Stimulated activated CD8-positive, alpha-beta memory T cell treated with anti-CD3 and anti-CD28 coated beads, Interleukin-7, amount 100 ng/mL, for 24 hours (primary cell): Measurements from ENCODE around the gene UBL3.

Experiments
- DNase-seq: peaks from one replicate; pipeline ENCODE4 v3.0.0-alpha.2; 2020; ENCODE audit warnings: low read depth

The UBL3 gene, protein sequence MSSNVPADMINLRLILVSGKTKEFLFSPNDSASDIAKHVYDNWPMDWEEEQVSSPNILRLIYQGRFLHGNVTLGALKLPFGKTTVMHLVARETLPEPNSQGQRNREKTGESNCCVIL

DNA sequence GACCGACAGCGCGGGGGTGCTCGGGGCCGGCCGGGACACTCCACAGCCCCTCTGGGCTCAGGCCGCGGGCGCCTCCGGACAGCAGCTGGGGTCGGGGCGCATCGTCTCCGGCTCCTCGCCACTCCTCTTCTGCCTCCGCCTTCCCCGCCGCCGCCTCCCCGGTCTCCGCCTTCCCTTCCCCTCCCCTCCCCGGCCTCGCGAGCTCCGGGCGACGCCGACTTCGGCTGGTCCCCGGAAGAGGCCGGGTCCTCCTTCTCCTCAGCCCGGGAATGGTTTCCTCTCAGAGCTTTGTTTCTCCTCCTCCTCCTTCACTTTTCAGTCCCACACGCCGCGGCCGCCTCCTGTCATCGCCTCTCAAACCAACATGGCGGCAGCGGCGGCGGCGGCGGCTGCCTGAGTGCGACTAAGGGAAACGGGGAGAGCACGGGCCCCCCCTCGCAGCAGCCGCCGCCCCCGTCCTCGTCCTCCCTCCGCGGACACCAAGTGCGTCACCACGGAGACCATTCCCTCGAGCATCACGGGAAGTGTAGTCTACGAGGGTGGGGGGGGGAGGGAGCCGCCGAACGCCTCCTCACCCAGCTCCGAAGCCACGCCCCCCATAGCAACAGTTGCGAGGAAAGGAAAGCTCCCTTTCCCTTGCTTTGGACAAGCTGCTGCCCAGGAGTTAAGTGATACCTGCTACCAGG, at the start of gene UBL3:
Gene UBL3 (minus strand): TSS at position 405 of the 686 bp plus-strand sequence. CDS start 1,079 bp downstream, outside the sequence.
- peak; percentile 83 for DNase-seq

- DNase-seq = no peak
Measured at GRCh38 chr13:29897102-29897501, 46.7 kb upstream of the UBL3 start.

DNA sequence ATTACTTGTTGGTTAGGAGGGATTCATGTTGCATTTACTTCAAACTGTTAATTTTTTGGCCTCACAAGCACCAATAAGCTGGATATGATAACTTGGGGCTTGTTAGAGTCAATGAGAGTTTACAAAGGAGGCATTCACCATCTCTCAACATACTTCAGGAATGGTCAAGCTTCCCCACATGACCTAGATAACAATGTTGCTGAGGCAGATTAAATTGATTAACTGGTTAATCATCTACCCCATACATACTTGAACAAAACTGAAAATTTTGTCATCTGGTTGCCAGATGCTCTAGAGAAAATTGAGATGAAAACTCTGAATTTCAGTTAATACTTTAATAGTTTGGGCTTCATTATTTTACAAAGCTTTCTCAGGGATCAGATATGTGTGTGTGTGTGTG, 43.0 kb upstream of the UBL3 start:
- DNase-seq = no peak

DNA sequence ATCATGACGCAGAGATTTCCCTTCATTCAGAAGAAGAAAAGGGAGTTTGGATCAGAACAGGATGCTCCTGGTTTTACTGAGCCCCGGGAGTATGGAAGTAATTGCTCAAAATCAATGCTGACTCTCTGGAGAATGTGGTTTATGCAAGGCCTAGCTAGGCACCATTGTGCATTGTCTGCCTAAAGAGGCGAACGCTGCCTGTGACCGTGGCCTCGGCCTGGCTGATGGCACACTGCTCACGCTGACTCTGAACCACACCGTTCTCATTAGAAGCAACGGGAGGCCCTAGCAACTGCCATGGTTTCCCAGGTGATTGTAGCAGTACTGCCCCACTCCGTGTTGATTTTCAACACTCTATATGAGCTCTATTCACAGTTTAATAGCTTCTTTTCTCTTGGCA, 41.7 kb upstream of the UBL3 start:
- no peak for DNase-seq

- no peak for DNase-seq
Measured at GRCh38 chr13:29889111-29889510, 38.7 kb upstream of the UBL3 start.

- DNase-seq = no peak
Measured at GRCh38 chr13:29888306-29888705, 37.9 kb upstream of the UBL3 start.

DNA sequence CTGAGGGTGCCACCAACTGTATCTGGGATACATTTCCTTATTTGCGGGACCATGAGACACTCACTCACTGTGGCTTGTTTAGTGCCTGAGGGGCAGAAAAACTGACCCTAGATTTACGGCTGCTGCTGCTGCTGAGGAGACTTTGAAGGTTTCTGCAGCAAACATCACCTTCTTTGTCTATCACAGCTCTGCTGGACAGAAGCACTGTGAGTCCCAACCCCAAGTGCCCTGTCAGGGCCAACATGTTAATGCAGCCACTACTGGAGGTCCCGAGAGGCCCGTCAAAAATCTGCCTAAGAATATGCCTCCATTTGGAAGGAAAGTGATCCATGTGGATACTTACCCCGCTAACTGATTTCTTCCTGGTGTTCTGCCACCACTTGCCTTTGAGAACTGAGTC, 37.3 kb upstream of the UBL3 start:
- DNase-seq = no peak

DNA sequence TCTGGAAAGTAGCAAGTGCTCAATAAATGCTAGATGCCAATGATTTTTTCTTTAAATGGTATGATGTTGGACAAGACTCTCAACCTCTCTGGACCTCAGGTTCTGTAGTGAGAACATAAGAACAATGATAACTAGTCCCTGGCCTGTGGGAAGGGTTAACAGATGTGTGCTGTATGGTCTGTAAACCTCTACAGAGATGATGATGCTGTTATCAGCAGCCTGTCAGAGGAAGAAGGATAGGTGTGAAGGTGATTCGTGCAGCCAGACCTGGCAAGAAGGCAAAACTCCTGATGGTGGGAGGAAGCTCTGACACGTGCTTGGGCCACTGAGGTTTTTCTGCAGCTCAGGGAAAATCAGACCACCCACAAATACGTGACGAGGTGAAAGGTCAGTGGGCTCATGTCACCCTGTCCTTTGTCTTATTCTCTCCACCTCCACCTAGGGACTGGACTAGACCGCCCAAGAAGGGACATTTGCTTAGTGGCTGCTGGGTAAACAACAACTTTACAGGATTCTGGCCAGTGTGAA, 36.7 kb upstream of the UBL3 start:
- no peak for DNase-seq

GRCh38 chr13:29886446-29886845, 36.0 kb upstream of the UBL3 start:
- DNase-seq = peak; percentile 21

DNA sequence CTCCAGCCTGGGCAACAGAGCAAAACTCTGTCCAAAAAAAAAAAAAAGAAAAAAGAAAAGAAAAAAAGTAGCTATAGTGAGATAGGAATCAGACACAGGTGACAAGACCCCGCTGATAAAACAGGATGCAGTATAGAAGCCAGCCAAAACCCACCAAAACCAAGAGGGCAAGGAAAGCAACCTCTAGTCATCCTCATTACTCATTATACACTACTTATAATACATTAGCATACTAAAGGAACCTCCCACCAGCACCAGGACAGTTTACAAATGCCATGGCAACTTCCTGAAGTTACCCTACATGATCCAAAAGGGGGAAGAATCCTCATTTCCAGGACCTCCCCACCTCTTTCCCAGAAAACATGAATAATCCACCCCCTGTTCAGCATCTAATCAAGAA, 35.6 kb upstream of the UBL3 start:
- no peak for DNase-seq

GRCh38 chr13:29884671-29885430, 34.4 kb upstream of the UBL3 start:
- DNase-seq = no peak

GRCh38 chr13:29883941-29884518, 33.6 kb upstream of the UBL3 start:
- no peak for DNase-seq

GRCh38 chr13:29882076-29882475, 31.7 kb upstream of the UBL3 start:
- DNase-seq = no peak

DNA sequence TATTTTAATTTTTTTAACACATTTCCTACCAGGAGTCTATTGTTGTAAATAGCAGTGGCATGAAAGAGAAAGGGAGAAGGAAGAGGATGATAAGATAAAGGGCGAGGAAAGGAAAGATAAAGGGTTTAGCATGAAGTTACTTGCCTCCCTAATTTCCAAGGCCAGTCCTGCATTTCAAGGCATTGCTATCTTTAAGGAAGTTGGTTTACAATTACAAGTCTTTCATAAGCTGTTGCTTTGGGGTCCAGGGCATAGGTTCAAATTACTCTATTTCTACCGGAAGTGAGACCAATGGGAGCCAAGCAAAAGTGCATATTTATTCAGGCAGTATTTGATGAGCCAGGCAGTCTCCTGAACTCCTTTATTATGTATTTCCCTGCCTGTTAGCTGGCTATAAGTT, 27.7 kb upstream of the UBL3 start:
- DNase-seq = no peak

DNA sequence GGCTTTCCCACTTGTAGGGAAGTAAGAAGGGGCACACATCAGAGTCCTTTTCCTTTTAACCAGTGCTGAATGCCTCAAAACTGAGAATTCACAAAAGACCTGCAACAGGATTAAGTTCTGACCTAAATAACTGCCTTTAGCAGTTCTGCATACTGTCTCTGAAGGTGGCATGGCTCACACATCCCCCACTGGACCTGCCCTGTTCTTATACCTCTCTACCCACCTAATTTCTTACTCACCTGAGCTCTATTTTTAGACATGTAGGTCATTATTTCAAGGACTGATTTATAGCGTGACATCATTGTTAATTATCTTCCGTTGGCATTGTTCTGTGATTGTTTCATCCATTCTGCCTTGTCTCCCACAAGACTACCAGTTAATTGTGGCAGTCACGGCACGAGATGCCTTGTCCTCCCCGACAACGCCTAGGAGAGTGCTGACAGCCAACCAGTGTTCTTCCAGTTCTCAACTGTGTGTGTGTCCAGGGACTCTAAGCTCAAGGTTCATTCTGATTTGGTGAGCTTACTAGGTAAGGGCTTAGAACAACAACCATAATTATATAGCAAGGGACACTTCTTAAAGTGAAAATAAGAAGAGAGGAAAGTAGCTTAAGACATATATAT, 27.1 kb upstream of the UBL3 start:
- no peak for DNase-seq

DNA sequence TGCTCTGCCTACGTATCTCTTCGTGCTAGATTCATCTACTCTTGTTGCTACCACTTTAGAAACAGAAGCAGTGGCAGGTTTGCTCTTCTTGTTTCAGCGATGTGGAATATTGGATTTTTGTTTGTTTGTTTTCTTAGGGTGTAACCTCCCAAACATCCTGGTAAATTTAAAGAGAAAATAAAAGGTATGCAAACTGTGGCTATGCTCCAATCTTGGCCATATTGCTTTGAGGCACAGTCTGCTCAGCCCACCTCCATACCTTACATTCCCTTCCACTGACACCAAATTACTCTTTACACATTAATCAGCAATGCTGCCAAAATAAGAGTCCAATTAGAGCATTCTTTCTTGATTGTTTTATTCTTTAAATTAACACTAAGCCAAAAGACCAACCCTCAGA, 25.2 kb upstream of the UBL3 start:
- no peak for DNase-seq

GRCh38 chr13:29868581-29868980, 18.2 kb upstream of the UBL3 start:
- no peak for DNase-seq

DNA sequence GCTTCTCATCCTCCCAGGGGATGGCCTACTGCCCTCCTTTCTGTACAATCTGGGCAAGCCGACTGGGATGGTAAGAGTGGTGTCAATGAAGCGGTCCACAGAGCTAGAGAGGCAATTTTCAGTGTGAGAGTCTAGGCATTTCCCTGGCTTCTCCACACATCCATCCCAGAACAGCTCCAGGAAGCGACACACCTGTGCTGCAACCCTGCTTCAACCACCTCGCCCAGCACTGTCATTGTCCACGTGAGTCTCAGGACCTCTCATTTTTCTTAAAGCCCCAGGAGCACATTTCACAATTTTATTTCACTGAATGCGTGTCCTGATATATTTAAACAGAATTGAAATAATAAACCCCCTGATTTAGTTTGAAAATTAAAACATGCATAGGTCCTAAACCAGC, 15.5 kb upstream of the UBL3 start:
- no peak for DNase-seq

DNA sequence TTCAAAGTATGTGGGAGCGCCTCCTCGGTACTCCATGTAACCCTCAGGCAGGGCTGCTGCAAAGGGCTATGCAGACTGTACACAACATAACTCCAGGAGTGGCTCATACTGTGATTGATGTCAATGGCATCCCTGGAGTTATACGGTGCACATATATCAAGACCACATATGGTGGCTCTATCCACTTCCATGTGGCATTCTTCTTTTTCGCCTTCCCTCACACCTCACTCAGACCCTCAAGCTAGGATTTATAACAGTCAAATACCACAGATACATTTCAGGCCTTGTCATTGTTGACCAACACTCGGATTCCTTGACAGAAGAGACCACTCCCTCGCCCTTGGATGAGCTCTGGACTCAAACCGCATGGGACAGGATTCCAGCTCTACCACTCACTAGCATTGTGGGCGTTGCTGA, 11.3 kb upstream of the UBL3 start:
- no peak for DNase-seq

GRCh38 chr13:29859971-29860370, 9.6 kb upstream of the UBL3 start:
- DNase-seq = no peak

- DNase-seq = no peak
Measured at GRCh38 chr13:29858667-29859066, 8.2 kb upstream of the UBL3 start.

DNA sequence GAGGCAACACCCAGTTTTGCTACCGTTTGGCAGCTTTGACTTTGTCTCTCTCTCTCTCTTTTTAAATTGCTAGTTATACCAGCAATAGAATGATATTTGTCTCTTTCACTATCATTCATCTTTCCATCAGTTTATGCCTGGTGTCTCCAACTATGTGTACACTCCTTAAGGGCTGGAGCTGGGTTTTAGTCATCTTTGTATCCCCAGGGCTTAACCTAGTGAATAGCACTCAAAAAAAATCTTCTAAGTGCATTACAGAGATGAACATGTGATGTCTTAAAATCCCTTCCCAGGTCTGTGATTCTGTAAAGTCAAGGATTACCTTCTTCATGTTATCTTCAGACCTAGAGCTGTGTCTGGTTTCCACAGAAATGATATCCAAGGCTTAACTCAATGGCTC, 7.8 kb upstream of the UBL3 start:
- no peak for DNase-seq
